ENCODE results near the gene PHF21A. TPM values are rescaled to one million over a fixed set of nuclear protein-coding genes. Genes with fewer than 3 reads are reported as not detected.

Gene PHF21A
- total and polyA plus RNA-seq, 2 donors (not counting 3 experiments of a cell fraction or from before 2014, with no cell fraction given) = 14.1 to 30.5 TPM

- FAIRE-seq (no peak), DNase-seq (ENCODE audit: low read depth, low spot score) (no peak)
- Histone ChIP-seq H3K79me2 (ENCODE audit: control insufficient read depth, insufficient read depth, low read length) (no peaks in the 10 kb centered on the region), H3K4me2 (ENCODE audit: insufficient read depth, low read length) (no peak overlapping the region), H2AFZ (ENCODE audit: low read depth, low read length) (no peak overlapping the region), H3K4me1 (ENCODE audit: control insufficient read depth, extremely low read depth, insufficient read depth, low read length) (no peaks in the 10 kb centered on the region), H3K27ac (ENCODE audit: insufficient read depth, low read depth, low read length) (no peak overlapping the region), H3K4me3 (replicated peaks in 1 of 3; ENCODE audit: insufficient read depth in 1 of 3, low read depth in 1 of 3, low read length in 3 of 3) (no peak overlapping the region), H3K36me3 (ENCODE audit: control insufficient read depth in 2 of 2, extremely low read depth in 1 of 2, insufficient read depth in 2 of 2, low read length in 2 of 2) (no peaks in the 10 kb centered on the region), H3K9me1 (replicated peaks; ENCODE audit: control insufficient read depth, extremely low read depth, insufficient read depth, low read length) (no peaks in the 10 kb centered on the region), H3K27me3 (ENCODE audit: control insufficient read depth in 2 of 2, insufficient read depth in 2 of 2, low read length in 2 of 2) (peaks cover 14 to 18% of the 10 kb centered on the region in 2 experiments), H3K9me3 (replicated peaks; ENCODE audit: control insufficient read depth, insufficient read depth, low read length) (no peaks in the 10 kb centered on the region), H3K9ac (replicated peaks; ENCODE audit: extremely low read depth, insufficient read depth, low read length) (no peak overlapping the region), H4K20me1 (replicated peaks; ENCODE audit: control insufficient read depth, extremely low read depth, insufficient read depth, low read length) (no peaks in the 10 kb centered on the region)
- TF ChIP-seq JUN (IDR thresholded peaks at IDR 0.05; ENCODE audit: borderline replicate concordance, insufficient read depth, insufficient read length, low read depth) (no peak), POLR2A (IDR thresholded peaks at IDR 0.05; ENCODE audit: low read depth, low read length) (no peak), POLR2AphosphoS5 (IDR thresholded peaks at IDR 0.05; ENCODE audit: insufficient read depth, low read depth, low read length) (no peak), FOS (IDR thresholded peaks at IDR 0.05; ENCODE audit: borderline replicate concordance, insufficient read depth, low read length) (no peak), EZH2 (IDR thresholded peaks at IDR 0.05; ENCODE audit: borderline replicate concordance, low read depth, low read length, severe bottlenecking) (no peak), MAX (IDR thresholded peaks at IDR 0.05; ENCODE audit: insufficient read depth, insufficient read length) (no peak), GATA2 (IDR thresholded peaks at IDR 0.05; ENCODE audit: insufficient read depth, insufficient read length, low read depth, low read length) (no peak), MYC (IDR thresholded peaks at IDR 0.05; ENCODE audit: low read depth, low read length) (no peak)
- TF ChIP-seq, protein P1, sequence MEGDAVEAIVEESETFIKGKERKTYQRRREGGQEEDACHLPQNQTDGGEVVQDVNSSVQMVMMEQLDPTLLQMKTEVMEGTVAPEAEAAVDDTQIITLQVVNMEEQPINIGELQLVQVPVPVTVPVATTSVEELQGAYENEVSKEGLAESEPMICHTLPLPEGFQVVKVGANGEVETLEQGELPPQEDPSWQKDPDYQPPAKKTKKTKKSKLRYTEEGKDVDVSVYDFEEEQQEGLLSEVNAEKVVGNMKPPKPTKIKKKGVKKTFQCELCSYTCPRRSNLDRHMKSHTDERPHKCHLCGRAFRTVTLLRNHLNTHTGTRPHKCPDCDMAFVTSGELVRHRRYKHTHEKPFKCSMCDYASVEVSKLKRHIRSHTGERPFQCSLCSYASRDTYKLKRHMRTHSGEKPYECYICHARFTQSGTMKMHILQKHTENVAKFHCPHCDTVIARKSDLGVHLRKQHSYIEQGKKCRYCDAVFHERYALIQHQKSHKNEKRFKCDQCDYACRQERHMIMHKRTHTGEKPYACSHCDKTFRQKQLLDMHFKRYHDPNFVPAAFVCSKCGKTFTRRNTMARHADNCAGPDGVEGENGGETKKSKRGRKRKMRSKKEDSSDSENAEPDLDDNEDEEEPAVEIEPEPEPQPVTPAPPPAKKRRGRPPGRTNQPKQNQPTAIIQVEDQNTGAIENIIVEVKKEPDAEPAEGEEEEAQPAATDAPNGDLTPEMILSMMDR (IDR thresholded peaks at IDR 0.05; ENCODE audit: extremely low read depth in 1 of 2, insufficient read depth in 1 of 2, low read depth in 1 of 2, low read length in 2 of 2) = no peak
- CTCF ChIA-PET = no interaction called here
- POLR2A ChIA-PET = no interaction called here
- intact Hi-C loops (cut with micrococcal nuclease) = no loop called here
- dilution Hi-C loops (cut with MboI; ENCODE audit: extremely low pct_ligation_motif_present, low sequenced_read_pairs) = no loop called here
- no TSS peak for BruUV-seq (replicated peaks)
Observed at GRCh38 chr11:46161201-46161600, 39.9 kb upstream of the PHF21A start.

All from endothelial cell of umbilical vein (primary cell).